Mesendoderm (in vitro differentiated cells): ENCODE data around the gene GPC1.

Experiments
- DNase-seq: peaks from one replicate; pipeline ENCODE4 v3.0.0; 2013
- H2AK5ac ChIP-seq: 2 replicates; pipeline ENCODE4 v1.6.1; 2013; ENCODE audit warnings: low read length, inconsistent platforms
- H2BK120ac ChIP-seq: 2 replicates; pipeline ENCODE4 v1.6.1; 2013; ENCODE audit warnings: low read depth, mild to moderate bottlenecking, low read length, moderate library complexity, mixed read lengths
- H2BK15ac ChIP-seq: replicated peaks from 2 replicates; pipeline ENCODE4 v1.6.1; 2013; ENCODE audit warnings: low read depth, mild to moderate bottlenecking, moderate library complexity
- H2BK5ac ChIP-seq: 2 replicates; pipeline ENCODE4 v1.6.1; 2013; ENCODE audit warnings: low read length, inconsistent platforms
- H3K18ac ChIP-seq: 2 replicates; pipeline ENCODE4 v1.6.1; 2013; ENCODE audit warnings: mild to moderate bottlenecking, low read length, mixed read lengths
- H3K23ac ChIP-seq: one replicate; pipeline ENCODE4 v1.6.1; 2013; ENCODE audit warnings: low read length
- H3K27ac ChIP-seq: 2 replicates; pipeline ENCODE4 v1.5.1; 2013; ENCODE audit warnings: low read depth, mild to moderate bottlenecking, inconsistent platforms, low read length, moderate library complexity
- H3K27me3 ChIP-seq: 2 replicates; pipeline ENCODE4 v1.6.1; 2013; ENCODE audit warnings: low read length, control low read depth, mild to moderate bottlenecking, inconsistent platforms; ENCODE audit not compliant: insufficient read depth, poor library complexity
- H3K36me3 ChIP-seq: 2 replicates; pipeline ENCODE4 v1.6.1; 2013; ENCODE audit warnings: low read length, inconsistent platforms; ENCODE audit not compliant: control insufficient read depth, insufficient read depth
- H3K4ac ChIP-seq: one replicate; pipeline ENCODE4 v1.6.1; 2013; ENCODE audit warnings: low read depth, mild to moderate bottlenecking, low read length, moderate library complexity
- H3K4me1 ChIP-seq: 2 replicates; pipeline ENCODE4 v1.6.1; 2013; ENCODE audit warnings: low read depth, low read length, inconsistent platforms; ENCODE audit not compliant: control insufficient read depth
- H3K4me2 ChIP-seq: 2 replicates; pipeline ENCODE4 v1.6.1; 2013; ENCODE audit warnings: low read length
- H3K4me3 ChIP-seq: 2 replicates; pipeline ENCODE4 v1.5.1; 2013; ENCODE audit warnings: mild to moderate bottlenecking, low read length
- H3K56ac ChIP-seq: one replicate; pipeline ENCODE4 v1.6.1; 2013; ENCODE audit warnings: low read length
- H3K79me1 ChIP-seq: 2 replicates; pipeline ENCODE4 v1.6.1; 2013; ENCODE audit warnings: low read length, inconsistent platforms
- H3K79me2 ChIP-seq: 2 replicates; pipeline ENCODE4 v1.6.1; 2013; ENCODE audit warnings: mild to moderate bottlenecking, low read length; ENCODE audit not compliant: control insufficient read depth, insufficient read depth
- H3K9ac ChIP-seq: 2 replicates; pipeline ENCODE4 v1.6.1; 2013; ENCODE audit warnings: low read length, inconsistent platforms
- H4K5ac ChIP-seq: one replicate; pipeline ENCODE4 v1.6.1; 2013; ENCODE audit warnings: low read length
- H4K8ac ChIP-seq: one replicate; pipeline ENCODE4 v1.6.1; 2013; ENCODE audit warnings: low read depth, mild to moderate bottlenecking, control low read depth, low read length, moderate library complexity
- whole genome bisulfite sequencing: extraction: QIAGEN DNeasy Blood & Tissue Kit; methylation state at CpG from one replicate; pipeline ENCODE4 v1.1.7; 2013; ENCODE audit warnings: low lambda C conversion rate, missing lambda C conversion rate; ENCODE audit not compliant: insufficient coverage; ENCODE audit errors: extremely low coverage; 5-methylcytosine and 5-hydroxymethylcytosine counted together

The GPC1 gene

DNA sequence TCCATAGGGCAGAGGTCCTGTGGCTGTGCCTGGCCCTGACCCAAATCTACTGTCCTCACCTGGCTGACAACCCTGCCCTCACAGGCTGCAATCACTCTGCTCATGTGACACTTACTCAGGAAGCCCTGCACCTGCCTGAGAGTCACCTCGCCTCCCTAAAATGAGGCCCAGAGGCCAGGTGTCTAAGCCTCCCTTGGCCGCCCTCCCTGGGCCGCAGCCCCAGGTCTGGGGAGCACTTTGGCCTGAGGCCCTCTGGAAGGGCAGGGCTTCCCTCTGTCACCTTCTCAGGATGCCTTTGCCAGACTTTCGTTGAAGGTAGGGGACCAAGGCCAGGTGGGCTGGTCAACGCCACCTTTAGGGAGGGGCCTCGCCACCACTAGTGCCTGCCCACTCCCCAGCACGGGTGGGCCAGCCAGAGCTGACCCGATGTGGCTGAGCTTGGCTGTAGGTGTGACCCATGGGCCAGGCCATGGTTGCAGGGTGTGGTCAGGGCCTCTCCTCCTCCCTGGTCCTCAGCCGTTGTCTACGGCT, 6.1 kb upstream of the GPC1 start:
- no peaks in the 10 kb centered on the region for H3K27me3 ChIP-seq
- no peak overlapping the region for H4K5ac ChIP-seq
- H3K4me1 ChIP-seq = no peaks in the 10 kb centered on the region
- no peak overlapping the region for H3K4ac ChIP-seq
- H3K9ac ChIP-seq = no peak overlapping the region
- no peak overlapping the region for H2AK5ac ChIP-seq
- no peak overlapping the region for H2BK5ac ChIP-seq
- H3K36me3 ChIP-seq = no peaks in the 10 kb centered on the region
- no peak overlapping the region for H3K4me2 ChIP-seq
- H3K18ac ChIP-seq = no peak overlapping the region
- no peak for DNase-seq
- H3K56ac ChIP-seq = no peak overlapping the region
- no CpG with 5 or more reads among the region's 10 CpGs for WGBS
- no peak overlapping the region for H3K27ac ChIP-seq
- no peak overlapping the region for H2BK120ac ChIP-seq
- H3K4me3 ChIP-seq = no peak overlapping the region
- H4K8ac ChIP-seq = no peak overlapping the region
- H3K79me2 ChIP-seq = no peaks in the 10 kb centered on the region
- H3K23ac ChIP-seq = no peak overlapping the region
- no peaks in the 10 kb centered on the region for H3K79me1 ChIP-seq
- H2BK15ac ChIP-seq = no peak overlapping the region

DNA sequence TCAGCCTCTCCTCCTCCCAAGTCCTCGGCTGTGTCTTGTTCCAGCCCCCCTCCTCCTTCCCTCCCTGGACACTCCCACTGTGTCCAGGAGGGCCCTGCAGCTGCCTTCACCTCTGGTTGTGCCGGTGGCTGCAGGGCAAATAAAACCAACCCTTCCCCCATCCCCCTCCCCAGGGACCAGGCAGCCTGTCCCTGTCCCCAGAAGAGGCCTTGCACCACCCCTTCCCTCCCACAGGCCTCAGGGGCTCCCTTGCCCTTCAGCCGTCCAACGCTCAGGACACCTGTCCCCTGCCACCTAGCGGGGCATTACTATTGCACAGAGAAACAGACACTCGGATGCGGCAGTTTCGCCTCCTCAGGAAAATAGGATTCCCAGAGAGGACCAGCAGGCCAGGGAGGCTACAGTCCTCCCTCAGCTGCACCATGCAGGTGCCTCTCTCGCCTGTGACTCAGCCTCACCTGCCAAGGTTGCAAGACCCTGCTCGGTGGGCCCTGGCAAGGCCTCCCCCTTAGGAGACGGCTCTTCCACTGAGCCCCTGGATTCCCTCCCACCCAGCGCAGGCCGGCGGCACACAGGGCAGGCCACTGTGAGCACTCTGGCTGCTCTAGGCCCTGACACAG, 5.5 kb upstream of the GPC1 start:
- H2BK5ac ChIP-seq = no peak overlapping the region
- no CpG with 5 or more reads among the region's 14 CpGs for WGBS
- no peak for DNase-seq

DNA sequence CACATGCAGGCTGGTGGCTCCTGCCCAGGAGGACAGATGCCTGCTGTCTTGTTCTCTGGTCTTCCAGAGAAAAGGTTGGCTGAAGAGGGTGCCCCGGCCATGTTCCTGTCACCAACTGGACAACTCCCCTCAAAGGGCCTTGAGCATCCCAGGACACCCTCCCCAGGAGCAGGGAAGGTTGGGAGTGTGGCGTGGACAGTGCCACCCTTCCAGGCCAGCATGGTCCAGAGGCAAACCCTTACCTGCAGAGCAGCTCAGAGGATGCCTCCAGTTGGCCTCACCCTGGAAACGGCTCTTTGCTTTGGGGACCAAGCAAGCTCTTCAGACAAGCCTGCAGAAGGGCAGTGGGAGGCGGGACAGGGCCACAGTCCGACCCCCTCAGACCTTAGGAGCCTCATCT, 4.9 kb upstream of the GPC1 start:
- no CpG with 5 or more reads among the region's 5 CpGs for WGBS
- Histone ChIP-seq H2AK5ac (no peak overlapping the region), H3K23ac (no peak overlapping the region), H3K36me3 (no peaks in the 10 kb centered on the region), H2BK5ac (no peak overlapping the region), H2BK15ac (no peak overlapping the region), H4K5ac (no peak overlapping the region), H3K4me1 (no peaks in the 10 kb centered on the region), H3K27me3 (no peaks in the 10 kb centered on the region), H3K56ac (no peak overlapping the region), H4K8ac (no peak overlapping the region), H3K9ac (no peak overlapping the region), H3K4me3 (no peak overlapping the region), H3K18ac (no peak overlapping the region), H3K79me1 (no peaks in the 10 kb centered on the region), H3K4me2 (no peak overlapping the region), H3K79me2 (no peaks in the 10 kb centered on the region), H3K27ac (no peak overlapping the region), H2BK120ac (no peak overlapping the region), H3K4ac (no peak overlapping the region)
- DNase-seq = no peak

More for the DNA sequence above, 5.5 kb upstream of the GPC1 start:
- Histone ChIP-seq H3K23ac (no peak overlapping the region), H3K56ac (no peak overlapping the region), H3K4me3 (no peak overlapping the region), H2AK5ac (no peak overlapping the region), H2BK120ac (no peak overlapping the region), H3K4me1 (no peaks in the 10 kb centered on the region), H3K4me2 (no peak overlapping the region), H3K18ac (no peak overlapping the region), H2BK15ac (no peak overlapping the region), H3K4ac (no peak overlapping the region), H3K27ac (no peak overlapping the region), H3K79me1 (no peaks in the 10 kb centered on the region), H3K79me2 (no peaks in the 10 kb centered on the region), H3K27me3 (no peaks in the 10 kb centered on the region), H3K36me3 (no peaks in the 10 kb centered on the region), H3K9ac (no peak overlapping the region), H4K5ac (no peak overlapping the region), H4K8ac (no peak overlapping the region)

DNA sequence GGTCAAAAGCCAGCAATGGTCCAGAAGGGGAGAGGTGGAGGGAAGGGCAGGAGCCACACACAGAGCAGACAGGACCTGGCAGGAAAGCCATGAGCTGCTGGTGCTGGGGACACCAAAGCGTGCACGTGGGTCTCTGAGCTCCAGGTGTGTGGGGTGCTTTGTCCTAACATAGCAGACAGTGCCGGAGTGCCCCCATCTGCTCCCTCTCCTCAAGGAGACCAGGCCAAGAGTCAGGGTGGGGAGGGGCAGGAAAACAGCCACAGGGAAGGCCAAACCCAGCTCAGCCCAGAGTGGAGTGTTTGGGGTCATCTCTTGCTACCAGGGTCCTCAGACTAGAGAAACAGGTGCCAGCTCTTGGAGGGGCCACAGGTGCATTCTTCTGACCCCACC, 4.2 kb upstream of the GPC1 start:
- Histone ChIP-seq H3K4ac (no peak overlapping the region), H3K27me3 (no peaks in the 10 kb centered on the region), H3K18ac (no peak overlapping the region), H4K5ac (no peak overlapping the region), H3K4me2 (no peak overlapping the region), H2BK15ac (no peak overlapping the region), H2BK120ac (no peak overlapping the region), H3K4me3 (no peak overlapping the region), H3K9ac (no peak overlapping the region), H3K23ac (no peak overlapping the region), H3K27ac (no peak overlapping the region), H3K56ac (no peak overlapping the region), H3K79me2 (no peaks in the 10 kb centered on the region), H3K79me1 (no peaks in the 10 kb centered on the region), H3K4me1 (no peaks in the 10 kb centered on the region), H3K36me3 (no peaks in the 10 kb centered on the region), H2BK5ac (no peak overlapping the region), H4K8ac (no peak overlapping the region), H2AK5ac (no peak overlapping the region)
- no CpG with 5 or more reads among the region's 3 CpGs for WGBS
- no peak for DNase-seq

DNA sequence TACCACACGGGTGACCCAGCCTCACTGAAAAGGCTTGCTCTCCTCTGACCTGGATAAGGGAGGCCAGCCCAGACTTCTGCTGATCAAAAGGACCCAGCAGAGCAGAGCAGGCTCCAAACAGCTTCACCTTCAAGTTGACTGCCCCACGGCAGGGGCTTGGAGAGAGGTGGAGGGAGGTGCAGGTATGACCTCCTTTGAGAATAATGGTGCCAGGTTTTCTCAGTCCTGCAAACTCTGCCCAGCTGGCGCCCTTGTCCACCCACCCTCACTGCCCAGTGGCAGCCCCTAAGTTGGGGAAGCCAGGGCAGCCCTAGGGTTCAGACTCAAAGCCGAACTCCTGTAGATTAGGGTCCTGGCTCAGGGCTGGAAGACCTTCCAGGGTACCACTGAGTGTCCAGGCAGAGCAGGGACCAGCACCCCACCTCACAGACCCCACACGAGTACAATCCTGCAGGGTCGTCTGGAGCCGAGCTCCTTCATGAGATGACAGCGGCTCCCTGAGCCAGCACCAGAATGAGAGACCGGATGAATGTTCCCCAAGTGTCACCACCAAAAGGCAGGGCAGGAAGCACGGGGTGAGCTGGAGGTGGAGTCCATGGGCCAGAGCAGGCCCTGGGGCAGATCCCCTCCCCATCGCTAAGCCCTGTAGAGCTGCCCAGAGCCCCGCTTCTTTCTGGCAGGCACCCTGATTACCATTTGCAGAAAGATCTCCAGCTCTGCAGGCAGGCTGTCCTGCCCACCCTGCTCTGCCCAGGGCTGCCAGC, 3.6 kb upstream of the GPC1 start:
- H3K23ac ChIP-seq = no peak overlapping the region
- no peak overlapping the region for H3K4ac ChIP-seq
- no peak overlapping the region for H2AK5ac ChIP-seq
- no peaks in the 10 kb centered on the region for H3K79me2 ChIP-seq
- no peak overlapping the region for H3K9ac ChIP-seq
- H3K27me3 ChIP-seq = peaks cover under 1% of the 10 kb centered on the region
- no peaks in the 10 kb centered on the region for H3K79me1 ChIP-seq
- no peak for DNase-seq
- H4K8ac ChIP-seq = no peak overlapping the region
- H3K18ac ChIP-seq = no peak overlapping the region
- H2BK5ac ChIP-seq = no peak overlapping the region
- no peak overlapping the region for H2BK15ac ChIP-seq
- no peak overlapping the region for H3K4me3 ChIP-seq
- WGBS = no CpG with 5 or more reads among the region's 12 CpGs
- H2BK120ac ChIP-seq = no peak overlapping the region
- H4K5ac ChIP-seq = no peak overlapping the region
- H3K36me3 ChIP-seq = no peaks in the 10 kb centered on the region
- H3K56ac ChIP-seq = no peak overlapping the region
- no peaks in the 10 kb centered on the region for H3K4me1 ChIP-seq
- no peak overlapping the region for H3K4me2 ChIP-seq
- H3K27ac ChIP-seq = no peak overlapping the region
